ENCODE data around the gene MSMB.
"Not testable (repeated sequence)": the region's sequence is repeated elsewhere in the genome, so short reads cannot be mapped to it uniquely, and the experiment has no call there.

Gene MSMB

GRCh38 chr10:46069771-46070463 is 23.8 kb upstream of the MSMB start:
- no peak for DNase-seq (ENCODE audit: low spot score)

- no peak for DNase-seq (ENCODE audit: low spot score)
Observed at GRCh38 chr10:46068905-46069304, 22.8 kb upstream of the MSMB start.

- DNase-seq (ENCODE audit: low spot score) = no peak
Observed at GRCh38 chr10:46068117-46068516, 22.0 kb upstream of the MSMB start.

- DNase-seq (ENCODE audit: low spot score) = no peak
Observed at GRCh38 chr10:46064269-46064817, 18.3 kb upstream of the MSMB start.

GRCh38 chr10:46062723-46063428 is 16.8 kb upstream of the MSMB start:
- no peak for DNase-seq (ENCODE audit: low spot score)

- DNase-seq (ENCODE audit: low spot score) = no peak
Observed at GRCh38 chr10:46060706-46061105, 14.6 kb upstream of the MSMB start.

- not testable (repeated sequence) for DNase-seq (ENCODE audit: low spot score)
Observed at GRCh38 chr10:46057927-46058326, 11.9 kb upstream of the MSMB start.

GRCh38 chr10:46057038-46057437 is 11.0 kb upstream of the MSMB start:
- no peak for DNase-seq (ENCODE audit: low spot score)

- DNase-seq (ENCODE audit: low spot score) = no peak
Observed at GRCh38 chr10:46055771-46056170, 9.7 kb upstream of the MSMB start.

GRCh38 chr10:46053534-46054434 is 7.7 kb upstream of the MSMB start:
- DNase-seq (ENCODE audit: low spot score) = no peak

- no peak for DNase-seq (ENCODE audit: low spot score)
Observed at GRCh38 chr10:46052791-46053375, 6.8 kb upstream of the MSMB start.

- no peak for DNase-seq (ENCODE audit: low spot score)
Observed at GRCh38 chr10:46052057-46052790, 6.2 kb upstream of the MSMB start.

- no peak for DNase-seq (ENCODE audit: low spot score)
Observed at GRCh38 chr10:46050941-46051623, 5.0 kb upstream of the MSMB start.

- not testable (repeated sequence) for DNase-seq (ENCODE audit: low spot score)
Observed at GRCh38 chr10:46049497-46049831, 3.4 kb upstream of the MSMB start.

- no peak for DNase-seq (ENCODE audit: low spot score)
Observed at GRCh38 chr10:46048152-46048551, 2.1 kb upstream of the MSMB start.

GRCh38 chr10:46042527-46042926 is 3.5 kb downstream of the MSMB start:
- no peak for DNase-seq (ENCODE audit: low spot score)

GRCh38 chr10:46040004-46040403 is 6.1 kb downstream of the MSMB start:
- DNase-seq (ENCODE audit: low spot score) = no peak

- no peak for DNase-seq (ENCODE audit: low spot score)
Observed at GRCh38 chr10:46037107-46037825, 8.8 kb downstream of the MSMB start.

GRCh38 chr10:46035923-46036849 is 9.9 kb downstream of the MSMB start:
- no peak for DNase-seq (ENCODE audit: low spot score)

All from hematopoietic multipotent progenitor cell treated with erythropoietin and hydrocortisone succinate and interleukin-3 and kit ligand, for 17 days (in vitro differentiated cells).